SK-N-SH (cell line): ENCODE measurements around the gene CLC.

ENCODE experiments used
- NFIC ChIP-seq: IDR thresholded peaks from 2 replicates; pipeline ENCODE4 v1.4.0; 2012; ENCODE audit warnings: borderline replicate concordance
- POLR2AphosphoS5 ChIP-seq: IDR thresholded peaks from 2 replicates; pipeline ENCODE4 v1.6.1; 2012; ENCODE audit warnings: low read depth, low read length
- TF ChIP-seq, protein P1 (sequence below): fragments of 150-350 bp; IDR thresholded peaks from 2 replicates; pipeline ENCODE4 v1.6.1; 2017; ENCODE audit warnings: antibody characterized with exemption, low read length, low read depth, borderline replicate concordance

GRCh38 chr19:39692822-39693221, 45.0 kb downstream of the CLC start:
- TF ChIP-seq, protein P1, sequence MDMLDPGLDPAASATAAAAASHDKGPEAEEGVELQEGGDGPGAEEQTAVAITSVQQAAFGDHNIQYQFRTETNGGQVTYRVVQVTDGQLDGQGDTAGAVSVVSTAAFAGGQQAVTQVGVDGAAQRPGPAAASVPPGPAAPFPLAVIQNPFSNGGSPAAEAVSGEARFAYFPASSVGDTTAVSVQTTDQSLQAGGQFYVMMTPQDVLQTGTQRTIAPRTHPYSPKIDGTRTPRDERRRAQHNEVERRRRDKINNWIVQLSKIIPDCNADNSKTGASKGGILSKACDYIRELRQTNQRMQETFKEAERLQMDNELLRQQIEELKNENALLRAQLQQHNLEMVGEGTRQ: no peak
- TF ChIP-seq POLR2AphosphoS5 (no peak), NFIC (no peak)
